ENCODE data around the gene NLRP3. TPM values are rescaled to one million over a fixed set of nuclear protein-coding genes. Genes with fewer than 3 reads are reported as not detected.

The NLRP3 gene
- total RNA-seq, 1 donor from 2014 or later: 0.09 TPM

- H3K27me3 Mint-ChIP-seq (ENCODE audit: low read depth, unreplicated experiment): peaks cover 11% of the 10 kb centered on the region
- no peak overlapping the region for H3K4me3 Mint-ChIP-seq (ENCODE audit: unreplicated experiment)
- Histone ChIP-seq H4K20me1 (ENCODE audit: insufficient read depth, low read length) (no peaks in the 10 kb centered on the region), H3K27me3 (ENCODE audit: insufficient read depth, low read length) (no peaks in the 10 kb centered on the region), H3K4me3 (ENCODE audit: insufficient read depth, low read depth, low read length) (no peak overlapping the region), H3K4me2 (ENCODE audit: low read length) (no peak overlapping the region), H3K36me3 (ENCODE audit: insufficient read depth, low read length) (no peaks in the 10 kb centered on the region), H3K27ac (ENCODE audit: low read depth, low read length) (no peak overlapping the region), H3K9ac (ENCODE audit: low read length) (no peak overlapping the region), H3K79me2 (ENCODE audit: insufficient read depth, low read length) (no peaks in the 10 kb centered on the region), H2AFZ (ENCODE audit: low read depth, low read length) (no peak overlapping the region), H3K4me1 (ENCODE audit: insufficient read depth, low read length) (no peaks in the 10 kb centered on the region), H3K9me3 (ENCODE audit: insufficient read depth, low read depth, low read length) (no peaks in the 10 kb centered on the region)
- TF ChIP-seq EZH2 (IDR thresholded peaks at IDR 0.05; ENCODE audit: insufficient read depth, low read length) (no peak), CTCF (IDR thresholded peaks at IDR 0.05; ENCODE audit: insufficient read depth, low read depth, low read length) (no peak)
- no peak overlapping the region for H3K27ac Mint-ChIP-seq (ENCODE audit: unreplicated experiment)
- DNase-seq (ENCODE audit: low read depth) (no peak), FAIRE-seq (no peak)
- no peaks in the 10 kb centered on the region for H3K4me1 Mint-ChIP-seq (ENCODE audit: low read depth, unreplicated experiment)
- H3K36me3 Mint-ChIP-seq (ENCODE audit: low read depth, unreplicated experiment): no peaks in the 10 kb centered on the region
- peaks cover 2% of the 10 kb centered on the region for H3K9me3 Mint-ChIP-seq (ENCODE audit: unreplicated experiment)
These were observed 19.2 kb downstream of the NLRP3 start for GRCh38 chr1:247435030-247435758.

- Histone ChIP-seq H3K36me3 (ENCODE audit: insufficient read depth, low read length) (no peaks in the 10 kb centered on the region), H3K4me3 (ENCODE audit: insufficient read depth, low read depth, low read length) (no peak overlapping the region), H3K27ac (ENCODE audit: low read depth, low read length) (no peak overlapping the region), H3K4me2 (ENCODE audit: low read length) (no peak overlapping the region), H3K4me1 (ENCODE audit: insufficient read depth, low read length) (no peaks in the 10 kb centered on the region), H3K9me3 (ENCODE audit: insufficient read depth, low read depth, low read length) (no peaks in the 10 kb centered on the region), H3K79me2 (ENCODE audit: insufficient read depth, low read length) (no peaks in the 10 kb centered on the region), H3K9ac (ENCODE audit: low read length) (no peak overlapping the region), H4K20me1 (ENCODE audit: insufficient read depth, low read length) (no peaks in the 10 kb centered on the region), H3K27me3 (ENCODE audit: insufficient read depth, low read length) (no peaks in the 10 kb centered on the region), H2AFZ (ENCODE audit: low read depth, low read length) (no peak overlapping the region)
- DNase-seq (ENCODE audit: low read depth): no peak
- peaks cover 14% of the 10 kb centered on the region for H3K27me3 Mint-ChIP-seq (ENCODE audit: low read depth, unreplicated experiment)
- TF ChIP-seq EZH2 (IDR thresholded peaks at IDR 0.05; ENCODE audit: insufficient read depth, low read length): no peak
- no peak for TF ChIP-seq CTCF (IDR thresholded peaks at IDR 0.05; ENCODE audit: insufficient read depth, low read depth, low read length)
- no peak overlapping the region for H3K4me3 Mint-ChIP-seq (ENCODE audit: unreplicated experiment)
- H3K36me3 Mint-ChIP-seq (ENCODE audit: low read depth, unreplicated experiment): no peaks in the 10 kb centered on the region
- no peak overlapping the region for H3K27ac Mint-ChIP-seq (ENCODE audit: unreplicated experiment)
- no peak for FAIRE-seq
- H3K4me1 Mint-ChIP-seq (ENCODE audit: low read depth, unreplicated experiment): no peaks in the 10 kb centered on the region
- H3K9me3 Mint-ChIP-seq (ENCODE audit: unreplicated experiment): peaks cover 2% of the 10 kb centered on the region
These were observed 19.8 kb downstream of the NLRP3 start for GRCh38 chr1:247435759-247436147.
